ENCODE results near the gene LGALS8.
"Not testable (repeated sequence)": the region's sequence is repeated elsewhere in the genome, so short reads cannot be mapped to it uniquely, and the experiment has no call there.

LGALS8 gene

GRCh38 chr1:236523704-236524141 is at the start of gene LGALS8:
Gene LGALS8 (plus strand): TSS chr1:236523982. CDS start chr1:236526071, 2,089 bp downstream.
- peak; percentile 95 for DNase-seq

- no peak for DNase-seq
These were observed 47.8 kb upstream of the LGALS8 start for GRCh38 chr1:236476019-236476418.

GRCh38 chr1:236480758-236481436 is 42.9 kb upstream of the LGALS8 start:
- DNase-seq, result no peak

GRCh38 chr1:236484310-236484971 is 39.3 kb upstream of the LGALS8 start:
- no peak for DNase-seq

GRCh38 chr1:236486356-236487002 is 37.3 kb upstream of the LGALS8 start:
- no peak for DNase-seq

- DNase-seq, result not testable (repeated sequence)
These were observed 34.6 kb upstream of the LGALS8 start for GRCh38 chr1:236489161-236489560.

GRCh38 chr1:236489710-236490377 is 33.9 kb upstream of the LGALS8 start:
- no peak for DNase-seq

GRCh38 chr1:236491469-236492136 is 32.2 kb upstream of the LGALS8 start:
- no peak for DNase-seq

- no peak for DNase-seq
These were observed 31.4 kb upstream of the LGALS8 start for GRCh38 chr1:236492378-236492777.

- DNase-seq, result no peak
These were observed 29.7 kb upstream of the LGALS8 start for GRCh38 chr1:236494082-236494481.

- DNase-seq, result no peak
These were observed 29.0 kb upstream of the LGALS8 start for GRCh38 chr1:236494586-236495466.

- DNase-seq, result no peak
These were observed 28.2 kb upstream of the LGALS8 start for GRCh38 chr1:236495467-236496112.

- DNase-seq, result no peak
These were observed 25.9 kb upstream of the LGALS8 start for GRCh38 chr1:236497908-236498307.

GRCh38 chr1:236501093-236501492 is 22.7 kb upstream of the LGALS8 start:
- no peak for DNase-seq

GRCh38 chr1:236502579-236502971 is 21.2 kb upstream of the LGALS8 start:
- DNase-seq, result no peak

- no peak for DNase-seq
These were observed 20.7 kb upstream of the LGALS8 start for GRCh38 chr1:236502972-236503639.

GRCh38 chr1:236504338-236504737 is 19.4 kb upstream of the LGALS8 start:
- DNase-seq, result not testable (repeated sequence)

- DNase-seq, result no peak
These were observed 16.6 kb upstream of the LGALS8 start for GRCh38 chr1:236507022-236507700.

- no peak for DNase-seq
These were observed 15.2 kb upstream of the LGALS8 start for GRCh38 chr1:236508593-236509027.

- no peak for DNase-seq
These were observed 14.6 kb upstream of the LGALS8 start for GRCh38 chr1:236509203-236509602.
